ENCODE data around the gene HSPB6.

DNA sequence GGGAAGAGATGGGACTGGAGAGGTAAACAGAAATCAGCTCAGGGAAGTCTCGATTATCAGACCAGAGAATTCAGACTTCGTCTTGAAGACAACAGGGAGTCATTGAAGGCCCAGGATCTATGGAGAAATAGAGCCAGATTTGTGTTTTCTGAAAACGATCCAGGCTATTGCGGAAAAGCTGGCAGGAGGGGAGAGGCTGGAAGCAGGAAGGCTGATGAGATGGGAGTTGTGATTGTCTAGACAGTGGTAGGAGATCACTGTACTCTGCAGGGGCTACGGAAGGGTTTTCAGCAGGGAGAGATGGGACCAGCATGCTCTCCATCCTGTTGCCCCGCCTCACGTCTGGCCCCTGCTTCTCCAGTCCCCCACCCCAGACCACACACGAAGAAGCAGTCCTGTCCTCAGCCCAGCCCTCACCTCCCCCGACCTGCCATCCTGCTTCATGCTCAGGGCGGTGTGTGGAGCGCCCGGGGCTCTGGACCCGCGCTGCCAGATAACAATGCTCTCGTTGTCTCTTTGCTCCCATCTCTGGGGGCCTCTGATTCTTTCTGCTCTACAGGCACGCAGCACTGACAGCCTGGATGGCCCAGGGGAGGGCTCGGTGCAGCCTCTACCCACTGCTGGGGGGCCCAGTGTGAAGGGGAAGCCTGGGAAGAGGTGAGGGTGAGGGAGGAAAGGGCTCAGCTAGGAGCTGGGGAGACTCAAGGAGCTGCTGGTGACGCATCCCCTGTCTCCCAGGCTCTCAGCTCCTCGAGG lies 20.4 kb upstream of the HSPB6 start:
- TF ChIP-seq, protein P1, sequence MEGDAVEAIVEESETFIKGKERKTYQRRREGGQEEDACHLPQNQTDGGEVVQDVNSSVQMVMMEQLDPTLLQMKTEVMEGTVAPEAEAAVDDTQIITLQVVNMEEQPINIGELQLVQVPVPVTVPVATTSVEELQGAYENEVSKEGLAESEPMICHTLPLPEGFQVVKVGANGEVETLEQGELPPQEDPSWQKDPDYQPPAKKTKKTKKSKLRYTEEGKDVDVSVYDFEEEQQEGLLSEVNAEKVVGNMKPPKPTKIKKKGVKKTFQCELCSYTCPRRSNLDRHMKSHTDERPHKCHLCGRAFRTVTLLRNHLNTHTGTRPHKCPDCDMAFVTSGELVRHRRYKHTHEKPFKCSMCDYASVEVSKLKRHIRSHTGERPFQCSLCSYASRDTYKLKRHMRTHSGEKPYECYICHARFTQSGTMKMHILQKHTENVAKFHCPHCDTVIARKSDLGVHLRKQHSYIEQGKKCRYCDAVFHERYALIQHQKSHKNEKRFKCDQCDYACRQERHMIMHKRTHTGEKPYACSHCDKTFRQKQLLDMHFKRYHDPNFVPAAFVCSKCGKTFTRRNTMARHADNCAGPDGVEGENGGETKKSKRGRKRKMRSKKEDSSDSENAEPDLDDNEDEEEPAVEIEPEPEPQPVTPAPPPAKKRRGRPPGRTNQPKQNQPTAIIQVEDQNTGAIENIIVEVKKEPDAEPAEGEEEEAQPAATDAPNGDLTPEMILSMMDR (IDR thresholded peaks at IDR 0.05): no peak
- no peak for TF ChIP-seq ZFX (IDR thresholded peaks at IDR 0.05; ENCODE audit: borderline replicate concordance)
